Testis (tissue), 2 donors: Measurements from ENCODE around the gene LCE4A.

Source experiments
- POLR2A ChIP-seq: fragments of 450-650 bp; IDR thresholded peaks from one replicate; pipeline ENCODE4 v1.6.1; 2017; ENCODE audit warnings: antibody characterized with exemption, mild to moderate bottlenecking, moderate library complexity
- TF ChIP-seq, protein P1 (sequence below), 3 experiments: fragments of 450-650 bp in 2 of 3; fragments of 200-600 bp in 1 of 3; sonication (generic) in 1 of 3; IDR thresholded peaks; one replicate each; pipeline ENCODE4 v1.5.1; 2016 to 2019; ENCODE audit warnings: antibody characterized with exemption in 3 of 3, mild to moderate bottlenecking in 2 of 3, moderate library complexity in 1 of 3

DNA sequence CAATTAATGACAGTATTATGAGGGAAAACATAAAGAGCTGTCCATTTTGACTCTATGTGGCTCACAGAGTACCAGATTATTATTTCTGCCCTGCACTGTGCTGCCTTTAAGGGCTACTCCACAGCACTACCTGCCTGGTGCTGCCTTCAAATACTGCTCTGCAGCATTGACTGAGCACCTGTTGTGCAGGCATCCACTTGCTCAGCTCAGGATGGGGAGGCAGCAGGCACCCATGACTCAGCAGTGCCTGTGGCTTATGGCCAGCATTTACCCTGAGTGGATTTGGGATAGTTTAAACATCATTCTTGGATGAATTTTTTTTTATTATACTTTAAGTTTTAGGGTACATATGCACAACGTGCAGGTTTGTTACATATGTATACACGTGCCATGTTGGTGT, 48.9 kb downstream of the LCE4A start:
- TF ChIP-seq, protein P1, sequence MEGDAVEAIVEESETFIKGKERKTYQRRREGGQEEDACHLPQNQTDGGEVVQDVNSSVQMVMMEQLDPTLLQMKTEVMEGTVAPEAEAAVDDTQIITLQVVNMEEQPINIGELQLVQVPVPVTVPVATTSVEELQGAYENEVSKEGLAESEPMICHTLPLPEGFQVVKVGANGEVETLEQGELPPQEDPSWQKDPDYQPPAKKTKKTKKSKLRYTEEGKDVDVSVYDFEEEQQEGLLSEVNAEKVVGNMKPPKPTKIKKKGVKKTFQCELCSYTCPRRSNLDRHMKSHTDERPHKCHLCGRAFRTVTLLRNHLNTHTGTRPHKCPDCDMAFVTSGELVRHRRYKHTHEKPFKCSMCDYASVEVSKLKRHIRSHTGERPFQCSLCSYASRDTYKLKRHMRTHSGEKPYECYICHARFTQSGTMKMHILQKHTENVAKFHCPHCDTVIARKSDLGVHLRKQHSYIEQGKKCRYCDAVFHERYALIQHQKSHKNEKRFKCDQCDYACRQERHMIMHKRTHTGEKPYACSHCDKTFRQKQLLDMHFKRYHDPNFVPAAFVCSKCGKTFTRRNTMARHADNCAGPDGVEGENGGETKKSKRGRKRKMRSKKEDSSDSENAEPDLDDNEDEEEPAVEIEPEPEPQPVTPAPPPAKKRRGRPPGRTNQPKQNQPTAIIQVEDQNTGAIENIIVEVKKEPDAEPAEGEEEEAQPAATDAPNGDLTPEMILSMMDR (IDR thresholded peaks at IDR 0.05): no peak
- no peak for TF ChIP-seq POLR2A
